SU-DHL-6 (cell line): Measurements from ENCODE around the gene TMEM161A.

Experiments used
- EZH2phosphoT487 ChIP-seq: fragments of 200-600 bp; sonication (generic), shearing (Covaris generic); conservative IDR thresholded peaks from 2 replicates; pipeline ENCODE4 v1.6.1; 2018; ENCODE audit warnings: mild to moderate bottlenecking, antibody characterized with exemption, low read length, moderate library complexity, mixed read lengths
- TF ChIP-seq, protein P1 (sequence below): fragments of 200-600 bp; sonication (generic); IDR thresholded peaks from one replicate; pipeline ENCODE4 v1.5.1; 2017; ENCODE audit warnings: antibody characterized with exemption, mild to moderate bottlenecking, low read length, moderate library complexity; ENCODE audit not compliant: insufficient read depth, poor library complexity, severe bottlenecking

DNA sequence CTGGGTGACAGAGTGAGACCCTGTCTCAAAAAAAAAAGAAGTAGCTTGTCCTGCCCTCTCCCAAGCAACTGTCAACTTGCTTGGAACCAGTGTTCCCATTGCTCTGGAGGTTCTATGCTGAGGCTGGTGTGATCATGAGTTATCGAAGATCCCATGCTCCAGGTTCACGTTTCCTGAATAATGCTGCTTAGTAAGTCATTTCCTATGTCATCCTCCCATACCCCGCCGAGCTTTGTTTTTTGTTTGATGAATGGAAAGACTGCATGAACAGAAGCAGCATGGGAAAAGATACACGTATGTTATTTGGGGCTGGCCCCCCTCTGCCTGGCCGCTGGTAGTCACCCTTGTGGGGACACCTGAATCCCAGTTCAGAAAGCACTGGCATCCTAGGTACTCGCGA is 63.2 kb downstream of the TMEM161A start:
- TF ChIP-seq, protein P1, sequence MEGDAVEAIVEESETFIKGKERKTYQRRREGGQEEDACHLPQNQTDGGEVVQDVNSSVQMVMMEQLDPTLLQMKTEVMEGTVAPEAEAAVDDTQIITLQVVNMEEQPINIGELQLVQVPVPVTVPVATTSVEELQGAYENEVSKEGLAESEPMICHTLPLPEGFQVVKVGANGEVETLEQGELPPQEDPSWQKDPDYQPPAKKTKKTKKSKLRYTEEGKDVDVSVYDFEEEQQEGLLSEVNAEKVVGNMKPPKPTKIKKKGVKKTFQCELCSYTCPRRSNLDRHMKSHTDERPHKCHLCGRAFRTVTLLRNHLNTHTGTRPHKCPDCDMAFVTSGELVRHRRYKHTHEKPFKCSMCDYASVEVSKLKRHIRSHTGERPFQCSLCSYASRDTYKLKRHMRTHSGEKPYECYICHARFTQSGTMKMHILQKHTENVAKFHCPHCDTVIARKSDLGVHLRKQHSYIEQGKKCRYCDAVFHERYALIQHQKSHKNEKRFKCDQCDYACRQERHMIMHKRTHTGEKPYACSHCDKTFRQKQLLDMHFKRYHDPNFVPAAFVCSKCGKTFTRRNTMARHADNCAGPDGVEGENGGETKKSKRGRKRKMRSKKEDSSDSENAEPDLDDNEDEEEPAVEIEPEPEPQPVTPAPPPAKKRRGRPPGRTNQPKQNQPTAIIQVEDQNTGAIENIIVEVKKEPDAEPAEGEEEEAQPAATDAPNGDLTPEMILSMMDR = no peak
- no peak for TF ChIP-seq EZH2phosphoT487
